Esophagus squamous epithelium (tissue), 4 donors: ENCODE measurements around the gene DOCK2.

Experiments
- POLR2A ChIP-seq, 4 donors: fragments of 450-650 bp; IDR thresholded peaks; one replicate each; pipeline ENCODE4 v1.6.1; 2017; ENCODE audit warnings: antibody characterized with exemption in 4 of 4, mild to moderate bottlenecking in 4 of 4, moderate library complexity in 3 of 4
- TF ChIP-seq, protein P1 (sequence below), 6 experiments: fragments of 450-650 bp in 4 of 6; fragments of 200-600 bp in 2 of 6; sonication (generic) in 2 of 6; IDR thresholded peaks; one replicate each; pipeline ENCODE4 v1.5.1; 2016 to 2019; ENCODE audit warnings: antibody characterized with exemption in 6 of 6, mild to moderate bottlenecking in 4 of 6, moderate library complexity in 4 of 6

DNA sequence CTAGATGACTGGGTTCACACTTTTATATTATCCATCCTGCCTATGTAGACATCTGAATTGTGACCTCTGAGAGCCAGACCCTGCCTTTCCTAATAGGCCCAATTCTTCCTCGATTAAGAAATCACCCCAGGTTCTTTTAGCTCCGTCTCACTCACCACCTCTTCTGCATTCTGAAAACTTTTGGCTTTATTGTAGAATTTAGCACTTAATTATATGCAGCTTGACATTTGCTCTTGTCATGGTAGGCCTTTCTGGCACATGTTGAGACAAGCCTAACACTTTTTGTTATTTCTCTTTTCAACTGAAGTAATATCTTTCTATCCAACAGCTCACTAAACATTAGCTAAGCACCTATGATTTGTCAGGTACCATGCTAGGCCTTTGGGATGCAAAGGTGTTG is 180.0 kb downstream of the DOCK2 start:
- TF ChIP-seq, protein P1, sequence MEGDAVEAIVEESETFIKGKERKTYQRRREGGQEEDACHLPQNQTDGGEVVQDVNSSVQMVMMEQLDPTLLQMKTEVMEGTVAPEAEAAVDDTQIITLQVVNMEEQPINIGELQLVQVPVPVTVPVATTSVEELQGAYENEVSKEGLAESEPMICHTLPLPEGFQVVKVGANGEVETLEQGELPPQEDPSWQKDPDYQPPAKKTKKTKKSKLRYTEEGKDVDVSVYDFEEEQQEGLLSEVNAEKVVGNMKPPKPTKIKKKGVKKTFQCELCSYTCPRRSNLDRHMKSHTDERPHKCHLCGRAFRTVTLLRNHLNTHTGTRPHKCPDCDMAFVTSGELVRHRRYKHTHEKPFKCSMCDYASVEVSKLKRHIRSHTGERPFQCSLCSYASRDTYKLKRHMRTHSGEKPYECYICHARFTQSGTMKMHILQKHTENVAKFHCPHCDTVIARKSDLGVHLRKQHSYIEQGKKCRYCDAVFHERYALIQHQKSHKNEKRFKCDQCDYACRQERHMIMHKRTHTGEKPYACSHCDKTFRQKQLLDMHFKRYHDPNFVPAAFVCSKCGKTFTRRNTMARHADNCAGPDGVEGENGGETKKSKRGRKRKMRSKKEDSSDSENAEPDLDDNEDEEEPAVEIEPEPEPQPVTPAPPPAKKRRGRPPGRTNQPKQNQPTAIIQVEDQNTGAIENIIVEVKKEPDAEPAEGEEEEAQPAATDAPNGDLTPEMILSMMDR (IDR thresholded peaks at IDR 0.05), result no peak
- TF ChIP-seq POLR2A (IDR thresholded peaks at IDR 0.05), result no peak
